OCI-LY7 (cell line): Measurements from ENCODE around the gene AUTS2.

Experiments used
- EZH2phosphoT487 ChIP-seq: fragments of 200-600 bp; sonication (generic); IDR thresholded peaks from 2 replicates; pipeline ENCODE4 v1.6.1; 2018; ENCODE audit warnings: low read depth, borderline replicate concordance, mild to moderate bottlenecking, mixed run types, antibody characterized with exemption, low read length, moderate library complexity, mixed read lengths
- TF ChIP-seq, protein P1 (sequence below): fragments of 200-600 bp; sonication (generic); conservative IDR thresholded peaks from 2 replicates; pipeline ENCODE4 v1.5.1; 2014; ENCODE audit warnings: mild to moderate bottlenecking, antibody characterized with exemption, low read length, moderate library complexity, mixed read lengths

DNA sequence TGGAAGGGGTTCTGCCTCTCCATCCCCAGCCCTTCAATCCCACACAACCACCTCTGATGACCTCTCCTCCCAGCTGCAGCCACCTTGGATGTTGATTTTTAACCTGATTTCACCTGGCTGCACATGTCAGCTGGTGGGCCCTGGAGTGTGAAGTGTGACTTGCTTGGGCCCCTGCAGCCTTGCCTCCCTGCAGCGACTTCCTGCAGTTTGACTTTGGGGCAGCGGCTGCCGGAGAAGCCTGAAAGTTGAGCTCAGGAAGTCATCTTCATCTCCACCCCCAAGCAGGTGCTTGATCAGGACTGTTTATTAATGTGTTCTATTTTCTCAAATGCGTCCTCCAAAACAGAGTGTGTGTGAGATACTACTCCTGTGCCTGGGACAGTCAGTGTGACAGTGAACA lies 858.4 kb downstream of the AUTS2 start:
- TF ChIP-seq, protein P1, sequence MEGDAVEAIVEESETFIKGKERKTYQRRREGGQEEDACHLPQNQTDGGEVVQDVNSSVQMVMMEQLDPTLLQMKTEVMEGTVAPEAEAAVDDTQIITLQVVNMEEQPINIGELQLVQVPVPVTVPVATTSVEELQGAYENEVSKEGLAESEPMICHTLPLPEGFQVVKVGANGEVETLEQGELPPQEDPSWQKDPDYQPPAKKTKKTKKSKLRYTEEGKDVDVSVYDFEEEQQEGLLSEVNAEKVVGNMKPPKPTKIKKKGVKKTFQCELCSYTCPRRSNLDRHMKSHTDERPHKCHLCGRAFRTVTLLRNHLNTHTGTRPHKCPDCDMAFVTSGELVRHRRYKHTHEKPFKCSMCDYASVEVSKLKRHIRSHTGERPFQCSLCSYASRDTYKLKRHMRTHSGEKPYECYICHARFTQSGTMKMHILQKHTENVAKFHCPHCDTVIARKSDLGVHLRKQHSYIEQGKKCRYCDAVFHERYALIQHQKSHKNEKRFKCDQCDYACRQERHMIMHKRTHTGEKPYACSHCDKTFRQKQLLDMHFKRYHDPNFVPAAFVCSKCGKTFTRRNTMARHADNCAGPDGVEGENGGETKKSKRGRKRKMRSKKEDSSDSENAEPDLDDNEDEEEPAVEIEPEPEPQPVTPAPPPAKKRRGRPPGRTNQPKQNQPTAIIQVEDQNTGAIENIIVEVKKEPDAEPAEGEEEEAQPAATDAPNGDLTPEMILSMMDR = no peak
- TF ChIP-seq EZH2phosphoT487 = no peak
